OCI-LY7 (cell line): ENCODE measurements around the gene DYNLRB1.

Source experiments
- CTCF ChIP-seq: fragments of 200-600 bp; sonication (generic); conservative IDR thresholded peaks from 2 replicates; pipeline ENCODE4 v1.5.1; 2014; ENCODE audit warnings: mild to moderate bottlenecking, antibody characterized with exemption, low read length, moderate library complexity, mixed read lengths
- EZH2phosphoT487 ChIP-seq: fragments of 200-600 bp; sonication (generic); IDR thresholded peaks from 2 replicates; pipeline ENCODE4 v1.6.1; 2018; ENCODE audit warnings: low read depth, borderline replicate concordance, mild to moderate bottlenecking, mixed run types, antibody characterized with exemption, low read length, moderate library complexity, mixed read lengths

DNA sequence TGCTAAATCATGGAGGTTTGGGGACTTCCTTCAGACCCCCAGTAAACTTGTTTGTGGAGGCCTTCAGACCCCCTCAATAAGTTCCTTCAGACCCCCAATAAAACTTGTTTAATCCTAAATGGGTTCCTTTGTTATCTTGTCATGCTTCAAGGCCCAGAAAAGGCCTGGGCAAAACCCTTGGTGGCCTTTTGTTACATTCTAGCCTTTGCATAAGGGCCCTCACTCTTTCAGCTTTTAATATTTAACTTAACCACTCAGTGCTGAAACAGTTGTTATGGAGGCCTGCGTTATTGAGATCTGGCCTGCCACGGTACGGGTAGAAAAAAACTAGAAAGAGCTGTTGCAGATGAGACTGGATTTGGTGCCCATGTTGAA lies 4.3 kb upstream of the DYNLRB1 start:
- TF ChIP-seq CTCF (no peak), EZH2phosphoT487 (no peak)
